HG02938 (cell line): Measurements from ENCODE around the gene ACVR1B.

Experiments used
- ATAC-seq: cut with Tn5 transposase; IDR thresholded peaks from one replicate; pipeline ENCODE4 v1.9.1; 2021; ENCODE audit warnings: mild to moderate bottlenecking, moderate library complexity; ENCODE audit not compliant: unreplicated experiment

The ACVR1B gene

GRCh38 chr12:51917041-51917590 lies 34.4 kb upstream of the ACVR1B start:
- ATAC-seq, result no peak

DNA sequence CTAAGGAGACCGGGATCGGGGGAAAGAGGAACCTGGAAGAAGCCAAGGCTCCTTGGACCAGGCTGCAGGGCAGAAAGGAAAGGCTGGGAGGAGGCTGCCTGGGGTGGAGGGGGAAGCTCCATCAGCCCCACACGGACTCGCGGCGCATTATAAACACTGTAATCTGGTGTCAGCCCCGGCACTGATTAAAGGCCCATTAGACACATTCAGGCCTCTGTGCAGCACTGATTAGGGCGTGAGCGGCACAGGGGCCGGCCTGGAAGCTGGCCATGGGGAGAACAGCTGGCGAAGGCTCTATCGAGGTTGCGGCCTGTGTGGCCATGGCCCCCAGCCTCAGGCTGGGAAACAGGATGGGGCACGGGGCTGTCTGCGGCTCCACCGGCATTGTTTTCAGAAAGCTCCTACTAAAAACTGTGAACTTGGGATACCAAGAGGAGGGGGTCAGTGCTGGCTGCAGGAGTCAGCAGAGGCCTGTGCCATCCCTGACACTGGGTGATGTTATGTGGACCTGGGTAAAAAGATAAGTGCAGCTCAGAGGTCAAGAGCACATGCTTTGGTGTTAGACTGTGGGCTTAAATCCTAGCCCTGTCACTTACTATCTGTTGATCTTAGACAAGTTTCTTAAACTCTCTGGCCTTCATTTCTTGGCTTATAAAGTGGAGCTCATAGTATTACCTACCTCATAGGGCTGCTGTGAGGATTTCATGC lies 33.6 kb upstream of the ACVR1B start:
- no peak for ATAC-seq

DNA sequence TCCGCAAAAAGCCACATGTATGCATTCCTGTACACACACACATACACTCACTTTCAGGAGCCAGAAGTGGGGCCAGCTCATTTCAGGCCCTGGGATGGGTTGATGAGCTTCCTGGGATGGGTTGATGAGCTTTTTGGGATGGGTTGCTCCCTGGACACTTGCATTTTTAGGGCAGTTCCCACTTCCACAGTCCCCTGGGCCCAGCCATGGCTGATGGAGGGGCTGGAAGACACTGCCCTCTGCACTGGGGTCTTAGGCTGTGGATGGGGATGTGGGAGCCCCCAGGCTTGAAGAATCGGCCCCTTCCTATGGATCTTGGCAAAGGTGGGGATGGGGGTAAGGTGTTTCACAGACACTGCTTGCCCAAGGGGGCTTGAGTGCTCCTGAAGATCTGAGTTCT lies 31.5 kb upstream of the ACVR1B start:
- ATAC-seq, result no peak

- ATAC-seq, result no peak
Measured at GRCh38 chr12:51921017-51921725, 30.3 kb upstream of the ACVR1B start.

- no peak for ATAC-seq
Measured at GRCh38 chr12:51922146-51922545, 29.4 kb upstream of the ACVR1B start.

- no peak for ATAC-seq
Measured at GRCh38 chr12:51922762-51923505, 28.6 kb upstream of the ACVR1B start.

GRCh38 chr12:51923506-51924365 lies 27.8 kb upstream of the ACVR1B start:
- no peak for ATAC-seq

GRCh38 chr12:51924551-51925319 lies 26.8 kb upstream of the ACVR1B start:
- ATAC-seq, result peak; percentile 59

GRCh38 chr12:51925346-51926063 lies 26.0 kb upstream of the ACVR1B start:
- no peak for ATAC-seq

GRCh38 chr12:51926064-51926632 lies 25.4 kb upstream of the ACVR1B start:
- ATAC-seq, result no peak

DNA sequence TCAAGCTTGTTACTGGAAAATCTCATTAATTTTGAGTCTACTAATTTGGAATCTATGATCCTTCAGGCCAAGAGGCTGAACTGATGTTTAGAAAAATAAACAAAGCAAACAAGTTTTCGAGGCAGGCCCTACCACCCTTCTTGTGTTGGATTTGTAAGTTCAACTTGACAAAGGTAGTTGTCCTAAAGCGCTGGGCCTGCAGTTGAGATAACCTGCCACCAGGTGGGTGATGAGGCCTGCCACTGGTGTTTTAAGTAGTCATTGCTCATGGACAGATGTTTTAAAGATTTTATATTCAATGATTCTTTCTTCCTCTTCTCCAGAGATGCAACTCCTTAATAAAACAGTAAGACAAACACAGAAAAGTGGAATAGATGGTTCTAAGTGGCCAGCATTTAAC lies 24.8 kb upstream of the ACVR1B start:
- ATAC-seq, result no peak

GRCh38 chr12:51932218-51933076 lies 19.1 kb upstream of the ACVR1B start:
- no peak for ATAC-seq

DNA sequence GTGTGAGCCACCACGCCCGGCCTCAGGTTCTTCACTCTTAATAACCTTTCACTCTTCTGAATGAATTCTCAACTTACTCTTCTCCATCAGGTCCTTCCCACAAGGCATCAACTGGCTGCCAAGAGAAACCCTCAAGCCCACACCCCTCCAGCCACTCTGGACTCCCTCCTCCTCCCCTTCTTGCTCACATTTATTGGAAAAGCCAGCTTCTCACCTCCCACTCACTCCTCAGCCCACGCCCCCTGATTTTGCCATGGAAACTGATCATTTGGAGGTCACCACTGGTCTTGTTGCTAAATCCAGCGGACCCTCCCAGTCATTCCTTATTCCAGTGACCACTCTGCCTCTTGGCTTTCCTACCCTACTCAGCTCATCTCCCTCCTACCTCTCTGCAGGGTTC lies 17.4 kb upstream of the ACVR1B start:
- no peak for ATAC-seq

- no peak for ATAC-seq
Measured at GRCh38 chr12:51937926-51938325, 13.6 kb upstream of the ACVR1B start.

GRCh38 chr12:51938726-51939125 lies 12.8 kb upstream of the ACVR1B start:
- no peak for ATAC-seq

- ATAC-seq, result no peak
Measured at GRCh38 chr12:51941011-51941581, 10.4 kb upstream of the ACVR1B start.

GRCh38 chr12:51941604-51942003 lies 9.9 kb upstream of the ACVR1B start:
- no peak for ATAC-seq

DNA sequence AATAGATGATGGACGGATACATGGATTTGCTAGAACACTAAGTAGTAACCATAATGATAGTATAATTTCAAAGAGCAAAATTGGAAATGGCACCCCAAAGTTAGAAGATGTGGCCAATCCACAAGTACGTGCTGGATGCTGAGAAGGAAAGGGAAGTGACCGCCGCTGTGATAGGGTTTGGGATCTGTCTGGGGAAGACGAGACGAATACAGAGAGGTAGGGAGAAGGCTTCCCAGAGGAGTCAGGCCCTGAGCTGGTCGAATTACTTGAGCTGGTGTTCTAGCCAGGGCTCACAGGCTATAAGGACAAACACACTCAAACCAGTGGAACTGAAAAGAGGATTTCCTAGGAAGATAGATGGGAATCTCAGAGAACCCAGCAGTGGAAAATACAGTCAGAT lies 9.4 kb upstream of the ACVR1B start:
- no peak for ATAC-seq
